HCT116 (cell line): ENCODE data around the gene OGDHL. TPM values are rescaled to one million over a fixed set of nuclear protein-coding genes. Genes with fewer than 3 reads are reported as not detected.

ENCODE experiments used
- ATAC-seq: fragments of 200-7000 bp; cut with Tn5 transposase; 2 replicates; pipeline ENCODE4 v1.9.1; 2020; ENCODE audit warnings: mild to moderate bottlenecking, moderate library complexity
- BruUV-seq: library from RNA; stranded (reverse); fragments of 400-500 nt; replicated peaks from 2 replicates; lab custom pipeline; 2021; lab: Mats Ljungman, UMichigan
- CTCF ChIA-PET: fragments of 300-600 bp; sonication (Branson Sonifier 250); formaldehyde crosslinking; loops from one replicate; lab custom pipeline; 2021; ENCODE audit warnings: antibody characterized with exemption; lab: Charles Lee
- POLR2A ChIA-PET: fragments of 300-600, 350-600 bp; sonication (Branson Sonifier 250); formaldehyde crosslinking; loops from one replicate; lab custom pipeline; 2021; ENCODE audit warnings: antibody characterized with exemption; lab: Charles Lee
- RAD21 ChIA-PET, 2 experiments: fragments of 300-600 bp; sonication (Branson Sonifier 250); formaldehyde crosslinking; loops; one replicate each; lab custom pipeline; 2023; ENCODE audit warnings: low total read pairs in 2 of 2; ENCODE audit not compliant: uncharacterized antibody in 2 of 2, unreplicated experiment in 2 of 2, low non-redundant PET in 1 of 2; lab: Charles Lee
- DNase-seq: peaks from one replicate; pipeline ENCODE4 v3.0.0-alpha.2; 2010; ENCODE audit warnings: low read depth, low spot score
- H2AFZ ChIP-seq: fragments of 200-600 bp; shearing (Covaris generic), sonication (generic); 2 replicates; pipeline ENCODE4 v1.6.1; 2017; ENCODE audit warnings: low read depth, mixed run types, mixed read lengths, antibody characterized with exemption, low read length; ENCODE audit not compliant: poor library complexity, severe bottlenecking
- H3K27ac ChIP-seq: 2 replicates; pipeline ENCODE4 v1.5.1; 2012; ENCODE audit warnings: low read depth, low read length
- H3K27me3 ChIP-seq: fragments of 200-600 bp; sonication (generic); 2 replicates; pipeline ENCODE4 v1.6.1; 2016; ENCODE audit warnings: mixed run types, low read length, mixed read lengths; ENCODE audit not compliant: insufficient read depth
- H3K36me3 ChIP-seq, 2 experiments: fragments of 200-500 bp in 1 of 2; fragments of 200-600 bp in 1 of 2; sonication (Bioruptor generic) in 1 of 2; sonication (generic) in 1 of 2; 2 replicates each; pipeline versions ENCODE4 v1.5.1 to v1.6.1; 2014 to 2016; ENCODE audit warnings: low read length in 2 of 2, inconsistent platforms in 1 of 2, mixed read lengths in 1 of 2, mixed run types in 1 of 2; ENCODE audit not compliant: insufficient read depth in 2 of 2, control insufficient read depth in 1 of 2
- H3K4me1 ChIP-seq, 2 experiments: fragments of 200-600 bp in 1 of 2; sonication (generic) in 1 of 2; 2 replicates each; pipeline versions ENCODE4 v1.5.1 to v1.6.1; 2012 to 2017; ENCODE audit warnings: low read length in 2 of 2, inconsistent platforms in 1 of 2, mild to moderate bottlenecking in 1 of 2, mixed read lengths in 1 of 2, mixed run types in 1 of 2, moderate library complexity in 1 of 2; ENCODE audit not compliant: insufficient read depth in 2 of 2, control insufficient read depth in 1 of 2
- H3K4me2 ChIP-seq: fragments of 200-600 bp; sonication (generic); 2 replicates; pipeline ENCODE4 v1.6.1; 2017; ENCODE audit warnings: mixed run types, low read length, mixed read lengths
- H3K4me3 ChIP-seq, 2 experiments: fragments of 200-600 bp in 1 of 2; sonication (generic) in 1 of 2; replicated peaks in 1 of 2; 2 replicates each; pipeline ENCODE4 v1.5.1; 2011 to 2016; ENCODE audit warnings: low read length in 2 of 2, control low read depth in 1 of 2, low read depth in 1 of 2, mild to moderate bottlenecking in 1 of 2, mixed read lengths in 1 of 2, mixed run types in 1 of 2
- H3K79me2 ChIP-seq: fragments of 200-600 bp; sonication (generic); 2 replicates; pipeline ENCODE4 v1.6.1; 2017; ENCODE audit warnings: mild to moderate bottlenecking, mixed run types, low read length, moderate library complexity, mixed read lengths; ENCODE audit not compliant: insufficient read depth
- H3K9ac ChIP-seq: fragments of 200-600 bp; sonication (generic); 2 replicates; pipeline ENCODE4 v1.6.1; 2016; ENCODE audit warnings: low read length, mixed read lengths
- H3K9me2 ChIP-seq: fragments of 200-600 bp; sonication (generic), shearing (Covaris generic); 2 replicates; pipeline ENCODE4 v1.6.1; 2017; ENCODE audit warnings: mixed run types, mild to moderate bottlenecking, moderate library complexity; ENCODE audit not compliant: insufficient read depth
- H3K9me3 ChIP-seq, 2 experiments: fragments of 200-500 bp in 1 of 2; fragments of 200-600 bp in 1 of 2; sonication (Bioruptor generic) in 1 of 2; sonication (generic) in 1 of 2; 2 replicates each; pipeline ENCODE4 v1.6.1; 2014 to 2017; ENCODE audit warnings: low read length in 2 of 2, mixed read lengths in 2 of 2, inconsistent platforms in 1 of 2, low read depth in 1 of 2, mild to moderate bottlenecking in 1 of 2, mixed run types in 1 of 2, moderate library complexity in 1 of 2; ENCODE audit not compliant: control insufficient read depth in 1 of 2, insufficient read depth in 1 of 2
- H4K20me1 ChIP-seq: fragments of 200-600 bp; sonication (generic), shearing (Covaris generic); 2 replicates; pipeline ENCODE4 v1.6.1; 2017; ENCODE audit warnings: mixed run types, mild to moderate bottlenecking, moderate library complexity; ENCODE audit not compliant: insufficient read depth
- CBX3 ChIP-seq: IDR thresholded peaks from 2 replicates; pipeline ENCODE4 v1.6.1; 2012; ENCODE audit warnings: low read depth
- EGR1 ChIP-seq: IDR thresholded peaks from 2 replicates; pipeline ENCODE4 v1.6.1; 2012; ENCODE audit warnings: low read depth
- ELF1 ChIP-seq: IDR thresholded peaks from 2 replicates; pipeline ENCODE4 v1.6.1; 2012; ENCODE audit warnings: low read depth, borderline replicate concordance
- EZH2 ChIP-seq: fragments of 200-600 bp; sonication (generic); IDR thresholded peaks from 2 replicates; pipeline ENCODE4 v1.6.1; 2017; ENCODE audit warnings: antibody characterized with exemption, mixed run types
- FOSL1 ChIP-seq: IDR thresholded peaks from 2 replicates; pipeline ENCODE4 v1.6.1; 2012; ENCODE audit warnings: low read depth
- POLR2A ChIP-seq: IDR thresholded peaks from 2 replicates; pipeline ENCODE4 v1.7.0; 2011; ENCODE audit warnings: borderline replicate concordance; ENCODE audit not compliant: insufficient read depth, insufficient read length; ENCODE audit errors: extremely low read depth
- POLR2AphosphoS5 ChIP-seq: IDR thresholded peaks from 2 replicates; pipeline ENCODE4 v1.6.1; 2011; ENCODE audit warnings: mild to moderate bottlenecking, low read depth, low read length, moderate library complexity
- RAD21 ChIP-seq: IDR thresholded peaks from 2 replicates; pipeline ENCODE4 v1.6.1; 2012; ENCODE audit warnings: low read depth, mild to moderate bottlenecking
- SIN3A ChIP-seq: IDR thresholded peaks from 2 replicates; pipeline ENCODE4 v1.6.1; 2012; ENCODE audit warnings: low read depth
- SRF ChIP-seq: IDR thresholded peaks from 2 replicates; pipeline ENCODE4 v1.6.1; 2012; ENCODE audit warnings: low read depth
- YY1 ChIP-seq: IDR thresholded peaks from 2 replicates; pipeline ENCODE4 v1.6.1; 2011; ENCODE audit warnings: low read length, low read depth, moderate library complexity, mild to moderate bottlenecking; ENCODE audit not compliant: insufficient replicate concordance; ENCODE audit errors: extremely low read depth
- ZFX ChIP-seq: fragments of 450-650 bp; IDR thresholded peaks from 2 replicates; pipeline ENCODE4 v1.6.1; 2017
- ZNF274 ChIP-seq: fragments of 200-500 bp; sonication (Bioruptor generic); IDR thresholded peaks from 2 replicates; pipeline ENCODE4 v1.6.1; 2014; ENCODE audit warnings: mild to moderate bottlenecking, low read depth, low read length, inconsistent platforms
- intact Hi-C: fragments of 100-400 bp; cut with micrococcal nuclease; formaldehyde crosslinking; loops from 2 replicates; pipeline ENCODE4 v1.10.0; 2022
- total RNA-seq: library from RNA; stranded (reverse); gene quantifications from one replicate; pipeline ENCODE4 v1.2.1, GENCODE V29; 2021; ENCODE audit not compliant: unreplicated experiment
- TF ChIP-seq, protein P1 (sequence below): IDR thresholded peaks from 2 replicates; pipeline ENCODE4 v1.6.1; 2012
- TF ChIP-seq, protein P2 (sequence below): IDR thresholded peaks from 2 replicates; pipeline ENCODE4 v1.6.1; 2012; ENCODE audit warnings: low read depth
- TF ChIP-seq, protein P3 (sequence below), 3 experiments: fragments of 200-600 bp in 1 of 3; sonication (generic) in 1 of 3; IDR thresholded peaks in 2 of 3; conservative IDR thresholded peaks in 1 of 3; 2 replicates each; pipeline ENCODE4 v1.5.1; 2012 to 2017; ENCODE audit warnings: low read depth in 2 of 3, low read length in 2 of 3, antibody characterized with exemption in 1 of 3, borderline replicate concordance in 1 of 3, control low read depth in 1 of 3, mild to moderate bottlenecking in 1 of 3, mixed read lengths in 1 of 3, mixed run types in 1 of 3, moderate library complexity in 1 of 3; ENCODE audit not compliant: insufficient read depth in 1 of 3
- TF ChIP-seq, protein P4 (sequence below): IDR thresholded peaks from 2 replicates; pipeline ENCODE4 v1.6.1; 2011; ENCODE audit warnings: mild to moderate bottlenecking, low read length, moderate library complexity; ENCODE audit not compliant: insufficient replicate concordance; ENCODE audit errors: extremely low read depth

The OGDHL gene
- total RNA-seq, 1 experiment from 2014 or later: 16.3 TPM

DNA sequence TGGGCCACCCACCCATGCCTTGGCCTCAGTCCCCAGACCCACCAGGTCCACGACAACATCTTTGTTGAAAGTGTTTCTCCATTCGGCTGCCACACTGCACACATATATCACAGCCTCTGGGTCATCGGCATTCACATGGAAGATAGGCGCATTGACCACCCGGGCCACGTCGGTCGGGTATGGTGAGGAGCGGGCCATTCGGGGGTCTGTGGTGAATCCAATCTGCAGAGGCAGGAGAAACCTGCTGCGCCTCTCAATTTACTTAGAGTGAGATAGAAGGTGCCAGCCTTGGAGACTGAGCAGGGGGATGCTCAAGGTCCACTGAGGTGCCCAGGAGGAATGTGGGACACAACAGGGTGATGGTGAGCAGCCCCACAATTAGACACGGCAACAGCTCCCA is 16.4 kb downstream of the OGDHL start:
- Histone ChIP-seq H2AFZ (no peak overlapping the region), H3K9me2 (no peaks in the 10 kb centered on the region), H3K27me3 (no peaks in the 10 kb centered on the region), H4K20me1 (no peaks in the 10 kb centered on the region), H3K9ac (no peak overlapping the region), H3K79me2 (no peaks in the 10 kb centered on the region), H3K27ac (no peak overlapping the region), H3K4me3 (no peak overlapping the region), H3K4me1 (no peaks in the 10 kb centered on the region), H3K9me3 (no peaks in the 10 kb centered on the region), H3K36me3 (peaks cover 0 to 5% of the 10 kb centered on the region in 2 experiments; a peak in 2 of 4 replicates), H3K4me2 (no peak overlapping the region)
- BruUV-seq: no TSS peak
- DNase-seq (no peak), ATAC-seq (no peak)
- CTCF ChIA-PET: no interaction called here
- TF ChIP-seq RAD21 (no peak), POLR2AphosphoS5 (no peak), ELF1 (no peak), CBX3 (no peak), YY1 (no peak), POLR2A (no peak), SRF (no peak), ZNF274 (no peak), SIN3A (no peak), ZFX (no peak), FOSL1 (no peak), EGR1 (no peak), EZH2 (no peak)
- TF ChIP-seq, protein P1, sequence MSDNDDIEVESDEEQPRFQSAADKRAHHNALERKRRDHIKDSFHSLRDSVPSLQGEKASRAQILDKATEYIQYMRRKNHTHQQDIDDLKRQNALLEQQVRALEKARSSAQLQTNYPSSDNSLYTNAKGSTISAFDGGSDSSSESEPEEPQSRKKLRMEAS: no peak
- TF ChIP-seq, protein P2, sequence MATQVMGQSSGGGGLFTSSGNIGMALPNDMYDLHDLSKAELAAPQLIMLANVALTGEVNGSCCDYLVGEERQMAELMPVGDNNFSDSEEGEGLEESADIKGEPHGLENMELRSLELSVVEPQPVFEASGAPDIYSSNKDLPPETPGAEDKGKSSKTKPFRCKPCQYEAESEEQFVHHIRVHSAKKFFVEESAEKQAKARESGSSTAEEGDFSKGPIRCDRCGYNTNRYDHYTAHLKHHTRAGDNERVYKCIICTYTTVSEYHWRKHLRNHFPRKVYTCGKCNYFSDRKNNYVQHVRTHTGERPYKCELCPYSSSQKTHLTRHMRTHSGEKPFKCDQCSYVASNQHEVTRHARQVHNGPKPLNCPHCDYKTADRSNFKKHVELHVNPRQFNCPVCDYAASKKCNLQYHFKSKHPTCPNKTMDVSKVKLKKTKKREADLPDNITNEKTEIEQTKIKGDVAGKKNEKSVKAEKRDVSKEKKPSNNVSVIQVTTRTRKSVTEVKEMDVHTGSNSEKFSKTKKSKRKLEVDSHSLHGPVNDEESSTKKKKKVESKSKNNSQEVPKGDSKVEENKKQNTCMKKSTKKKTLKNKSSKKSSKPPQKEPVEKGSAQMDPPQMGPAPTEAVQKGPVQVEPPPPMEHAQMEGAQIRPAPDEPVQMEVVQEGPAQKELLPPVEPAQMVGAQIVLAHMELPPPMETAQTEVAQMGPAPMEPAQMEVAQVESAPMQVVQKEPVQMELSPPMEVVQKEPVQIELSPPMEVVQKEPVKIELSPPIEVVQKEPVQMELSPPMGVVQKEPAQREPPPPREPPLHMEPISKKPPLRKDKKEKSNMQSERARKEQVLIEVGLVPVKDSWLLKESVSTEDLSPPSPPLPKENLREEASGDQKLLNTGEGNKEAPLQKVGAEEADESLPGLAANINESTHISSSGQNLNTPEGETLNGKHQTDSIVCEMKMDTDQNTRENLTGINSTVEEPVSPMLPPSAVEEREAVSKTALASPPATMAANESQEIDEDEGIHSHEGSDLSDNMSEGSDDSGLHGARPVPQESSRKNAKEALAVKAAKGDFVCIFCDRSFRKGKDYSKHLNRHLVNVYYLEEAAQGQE: no peak
- TF ChIP-seq, protein P3, sequence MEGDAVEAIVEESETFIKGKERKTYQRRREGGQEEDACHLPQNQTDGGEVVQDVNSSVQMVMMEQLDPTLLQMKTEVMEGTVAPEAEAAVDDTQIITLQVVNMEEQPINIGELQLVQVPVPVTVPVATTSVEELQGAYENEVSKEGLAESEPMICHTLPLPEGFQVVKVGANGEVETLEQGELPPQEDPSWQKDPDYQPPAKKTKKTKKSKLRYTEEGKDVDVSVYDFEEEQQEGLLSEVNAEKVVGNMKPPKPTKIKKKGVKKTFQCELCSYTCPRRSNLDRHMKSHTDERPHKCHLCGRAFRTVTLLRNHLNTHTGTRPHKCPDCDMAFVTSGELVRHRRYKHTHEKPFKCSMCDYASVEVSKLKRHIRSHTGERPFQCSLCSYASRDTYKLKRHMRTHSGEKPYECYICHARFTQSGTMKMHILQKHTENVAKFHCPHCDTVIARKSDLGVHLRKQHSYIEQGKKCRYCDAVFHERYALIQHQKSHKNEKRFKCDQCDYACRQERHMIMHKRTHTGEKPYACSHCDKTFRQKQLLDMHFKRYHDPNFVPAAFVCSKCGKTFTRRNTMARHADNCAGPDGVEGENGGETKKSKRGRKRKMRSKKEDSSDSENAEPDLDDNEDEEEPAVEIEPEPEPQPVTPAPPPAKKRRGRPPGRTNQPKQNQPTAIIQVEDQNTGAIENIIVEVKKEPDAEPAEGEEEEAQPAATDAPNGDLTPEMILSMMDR (IDR thresholded peaks at IDR 0.05 in 2 of 3, conservative IDR thresholded peaks at IDR 0.05 in 1 of 3; ENCODE audit: borderline replicate concordance in 1 of 3, insufficient read depth in 1 of 3, low read depth in 2 of 3, low read length in 2 of 3): no peak
- TF ChIP-seq, protein P4, sequence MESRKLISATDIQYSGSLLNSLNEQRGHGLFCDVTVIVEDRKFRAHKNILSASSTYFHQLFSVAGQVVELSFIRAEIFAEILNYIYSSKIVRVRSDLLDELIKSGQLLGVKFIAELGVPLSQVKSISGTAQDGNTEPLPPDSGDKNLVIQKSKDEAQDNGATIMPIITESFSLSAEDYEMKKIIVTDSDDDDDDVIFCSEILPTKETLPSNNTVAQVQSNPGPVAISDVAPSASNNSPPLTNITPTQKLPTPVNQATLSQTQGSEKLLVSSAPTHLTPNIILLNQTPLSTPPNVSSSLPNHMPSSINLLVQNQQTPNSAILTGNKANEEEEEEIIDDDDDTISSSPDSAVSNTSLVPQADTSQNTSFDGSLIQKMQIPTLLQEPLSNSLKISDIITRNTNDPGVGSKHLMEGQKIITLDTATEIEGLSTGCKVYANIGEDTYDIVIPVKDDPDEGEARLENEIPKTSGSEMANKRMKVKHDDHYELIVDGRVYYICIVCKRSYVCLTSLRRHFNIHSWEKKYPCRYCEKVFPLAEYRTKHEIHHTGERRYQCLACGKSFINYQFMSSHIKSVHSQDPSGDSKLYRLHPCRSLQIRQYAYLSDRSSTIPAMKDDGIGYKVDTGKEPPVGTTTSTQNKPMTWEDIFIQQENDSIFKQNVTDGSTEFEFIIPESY: no peak
- intact Hi-C loops: no loop called here
- RAD21 ChIA-PET: no interaction called here
- POLR2A ChIA-PET: no interaction called here
